Putamen (tissue), 1 donor: Measurements from ENCODE around the gene GPATCH8.
A peak's percentile ranks its signal among the peaks of the same experiment; 100 is the strongest.

Source experiments
- DNase-seq: peaks from one replicate; pipeline ENCODE4 v3.0.0-alpha.2; 2016; ENCODE audit warnings: low spot score

Gene GPATCH8

GRCh38 chr17:44354582-44355561 is 148.3 kb downstream of the GPATCH8 start:
- no peak for DNase-seq

GRCh38 chr17:44353672-44354331 is 149.4 kb downstream of the GPATCH8 start:
- no peak for DNase-seq

GRCh38 chr17:44352828-44353671 is 150.2 kb downstream of the GPATCH8 start:
- DNase-seq: no peak

GRCh38 chr17:44351961-44352827 is 151.0 kb downstream of the GPATCH8 start:
- DNase-seq: no peak

- DNase-seq: no peak
Observed at GRCh38 chr17:44351464-44351863, 151.7 kb downstream of the GPATCH8 start.

- DNase-seq: no peak
Observed at GRCh38 chr17:44350733-44351226, 152.4 kb downstream of the GPATCH8 start.

- DNase-seq: no peak
Observed at GRCh38 chr17:44349553-44350070, 153.6 kb downstream of the GPATCH8 start.

GRCh38 chr17:44348988-44349364 is 154.2 kb downstream of the GPATCH8 start:
- no peak for DNase-seq

- peak; percentile 50 for DNase-seq
Observed at GRCh38 chr17:44348234-44348987, 154.8 kb downstream of the GPATCH8 start.
